SKM-1 treated with dmso at 0.1 percent for 144 hours (cell line): ENCODE measurements around the gene SH3PXD2B.

Experiments used
- DNase-seq: peaks from one replicate; lab custom pipeline; 2025; ENCODE audit not compliant: unreplicated experiment; lab: John Stamatoyannopoulos, UW

Gene SH3PXD2B

DNA sequence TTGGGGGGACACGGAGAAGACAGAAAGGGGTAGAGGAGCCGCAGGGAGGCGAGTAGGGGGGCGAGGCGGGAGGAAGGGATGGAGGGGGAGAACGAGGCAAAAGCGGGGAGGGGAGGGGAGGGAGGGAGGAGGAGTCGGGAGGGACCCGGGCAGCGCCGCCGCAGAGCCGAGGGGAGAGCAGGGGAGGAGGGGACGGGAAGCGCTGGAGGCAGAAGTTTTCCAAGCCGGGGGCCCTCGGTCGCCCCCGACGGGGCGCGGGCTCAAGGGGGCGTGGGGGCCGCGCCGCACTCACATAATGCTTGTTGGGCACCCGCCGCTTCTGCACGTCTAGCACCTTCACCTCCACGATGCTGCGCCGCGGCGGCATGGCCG, 353 bp downstream of the SH3PXD2B start:
- no peak for DNase-seq

DNA sequence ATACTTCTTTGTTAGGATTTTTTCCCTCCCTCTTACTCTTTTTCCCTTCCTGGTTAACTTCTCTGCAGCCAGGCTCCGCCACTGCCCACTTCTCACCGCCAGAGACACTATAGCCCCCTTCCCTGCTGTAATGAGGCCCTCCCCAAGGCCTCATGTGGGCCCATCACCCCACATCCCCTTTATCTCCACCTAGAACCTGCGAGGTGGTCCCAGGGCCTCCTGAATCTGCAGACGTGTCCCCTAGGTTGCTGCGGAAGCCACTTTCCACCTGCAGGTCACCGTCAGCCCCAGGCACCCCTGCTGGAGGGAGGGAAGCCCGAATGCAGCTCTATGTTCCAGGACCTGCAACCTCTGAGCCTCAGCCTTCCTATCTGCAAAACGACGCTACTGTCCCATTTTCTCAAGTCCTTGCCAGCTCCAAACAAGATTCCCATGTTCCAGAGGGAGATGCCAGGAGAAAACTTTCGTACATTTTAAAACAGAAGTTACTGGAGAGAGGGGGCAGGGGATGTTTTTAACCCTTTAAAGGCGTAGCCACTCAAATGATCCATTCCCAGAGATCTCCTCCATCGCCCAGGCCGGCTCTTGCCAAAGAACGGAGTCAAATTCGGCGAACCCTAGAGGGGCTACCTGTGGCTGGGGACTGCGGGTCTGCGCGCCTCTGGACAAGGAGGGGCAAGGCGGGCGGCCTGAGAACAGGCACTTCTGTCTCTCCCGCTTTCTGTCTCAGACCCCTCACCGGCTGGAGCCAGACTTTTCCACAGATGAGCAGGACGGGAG, 929 bp downstream of the SH3PXD2B start:
- DNase-seq = no peak

DNA sequence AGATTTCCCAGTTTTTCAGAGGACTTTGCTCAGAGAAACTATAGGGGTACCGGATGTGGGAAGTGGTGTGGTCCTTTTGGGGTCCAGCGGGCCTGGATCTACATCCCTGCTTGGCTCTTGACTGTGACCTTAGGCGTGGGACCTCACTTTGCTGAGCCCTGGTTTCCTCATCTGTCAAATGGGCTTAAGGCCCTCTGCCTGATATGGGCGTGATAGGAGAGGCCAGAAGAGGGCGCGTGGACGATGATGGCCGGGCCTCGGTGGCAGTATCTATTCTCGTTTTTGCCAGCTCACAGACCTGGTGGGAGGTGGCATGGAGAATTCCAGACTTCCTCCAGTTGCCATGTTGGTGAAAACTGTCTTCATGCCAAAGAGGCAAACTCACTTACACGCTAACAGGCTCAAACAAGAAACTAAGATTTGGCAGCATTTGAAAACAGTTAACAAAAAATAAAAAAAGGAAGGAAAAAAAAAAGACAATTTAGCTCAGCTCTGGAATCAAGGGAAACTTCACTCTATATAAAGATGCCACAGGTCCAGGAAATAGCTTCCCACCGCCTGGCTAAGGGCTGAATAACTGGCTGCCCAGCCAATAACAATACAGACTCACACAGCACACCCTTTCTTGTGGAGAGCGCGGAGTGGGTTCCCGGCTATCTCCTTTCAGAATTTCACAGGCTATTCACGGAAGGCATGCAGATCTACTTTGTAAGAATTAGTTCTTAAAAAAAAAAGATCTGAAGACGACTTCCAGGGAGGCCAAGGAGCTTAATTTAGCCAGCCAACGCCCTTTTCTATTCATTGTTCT, 1.7 kb downstream of the SH3PXD2B start:
- DNase-seq = no peak

- DNase-seq = no peak
Observed at GRCh38 chr5:172451771-172452197, 2.5 kb downstream of the SH3PXD2B start.

DNA sequence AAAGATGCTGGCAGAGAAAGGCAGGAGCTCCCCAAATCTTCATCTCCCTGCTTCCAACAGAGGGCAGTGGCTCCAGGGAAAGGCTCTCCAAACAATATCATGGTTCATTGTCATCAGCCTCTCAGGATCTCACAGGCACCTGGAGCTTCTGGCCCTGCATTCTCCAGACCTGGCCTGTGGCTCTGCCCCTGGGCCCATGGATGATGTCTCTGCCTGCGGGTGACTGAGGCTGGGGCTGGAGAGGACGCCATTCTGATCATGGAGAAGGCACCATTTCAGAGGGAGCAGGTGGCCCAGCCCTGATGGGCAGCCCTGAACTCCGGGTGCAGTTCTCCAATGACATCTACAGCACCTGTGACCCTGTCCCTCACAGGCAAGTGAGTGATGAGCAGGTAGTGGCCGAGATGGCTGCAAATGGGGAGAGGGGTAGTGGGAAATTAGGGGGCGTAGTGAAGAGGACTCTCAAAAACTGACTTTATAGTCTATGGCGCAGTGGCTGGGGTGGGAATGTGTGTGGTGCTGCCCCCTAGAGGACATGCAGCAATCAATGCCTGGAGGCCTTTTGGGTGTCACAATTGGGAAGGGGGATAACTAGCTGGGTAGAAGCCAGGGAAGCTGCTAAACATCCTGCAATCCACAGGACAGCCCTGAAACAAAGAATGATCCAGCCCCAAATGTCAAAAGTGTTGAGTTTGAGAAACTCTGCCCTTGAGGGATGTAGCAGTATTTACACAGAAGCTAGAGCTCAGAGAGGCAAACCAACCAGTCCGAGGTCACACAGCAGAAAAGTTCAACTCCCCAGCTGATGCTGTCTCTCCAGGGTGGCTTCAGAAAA, 3.2 kb downstream of the SH3PXD2B start:
- DNase-seq = no peak

DNA sequence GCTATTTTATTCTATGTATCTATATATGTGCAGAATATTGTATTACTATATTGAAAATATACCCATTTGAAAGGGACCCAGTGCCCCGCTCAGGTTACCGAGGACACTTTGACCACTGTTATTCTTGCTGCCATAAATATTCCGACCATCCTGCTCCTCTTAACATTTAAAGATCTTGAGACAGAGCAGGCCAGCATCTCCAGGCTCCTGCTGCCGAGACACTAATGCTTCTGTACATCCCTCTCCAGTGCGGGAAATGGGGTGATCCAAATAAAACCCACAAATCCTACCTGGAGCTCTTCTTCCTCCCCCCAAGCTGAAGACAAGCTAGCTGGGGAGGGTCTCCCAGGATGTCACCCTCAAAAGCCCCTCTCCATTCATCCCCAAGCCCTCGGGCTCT, 3.9 kb downstream of the SH3PXD2B start:
- no peak for DNase-seq

- no peak for DNase-seq
Observed at GRCh38 chr5:172448999-172449398, 5.3 kb downstream of the SH3PXD2B start.

- DNase-seq = no peak
Observed at GRCh38 chr5:172447646-172448365, 6.5 kb downstream of the SH3PXD2B start.

- no peak for DNase-seq
Observed at GRCh38 chr5:172446336-172447051, 7.8 kb downstream of the SH3PXD2B start.

- DNase-seq = no peak
Observed at GRCh38 chr5:172445866-172446265, 8.5 kb downstream of the SH3PXD2B start.

- no peak for DNase-seq
Observed at GRCh38 chr5:172444626-172445365, 9.5 kb downstream of the SH3PXD2B start.

- DNase-seq = no peak
Observed at GRCh38 chr5:172444110-172444510, 10.2 kb downstream of the SH3PXD2B start.

DNA sequence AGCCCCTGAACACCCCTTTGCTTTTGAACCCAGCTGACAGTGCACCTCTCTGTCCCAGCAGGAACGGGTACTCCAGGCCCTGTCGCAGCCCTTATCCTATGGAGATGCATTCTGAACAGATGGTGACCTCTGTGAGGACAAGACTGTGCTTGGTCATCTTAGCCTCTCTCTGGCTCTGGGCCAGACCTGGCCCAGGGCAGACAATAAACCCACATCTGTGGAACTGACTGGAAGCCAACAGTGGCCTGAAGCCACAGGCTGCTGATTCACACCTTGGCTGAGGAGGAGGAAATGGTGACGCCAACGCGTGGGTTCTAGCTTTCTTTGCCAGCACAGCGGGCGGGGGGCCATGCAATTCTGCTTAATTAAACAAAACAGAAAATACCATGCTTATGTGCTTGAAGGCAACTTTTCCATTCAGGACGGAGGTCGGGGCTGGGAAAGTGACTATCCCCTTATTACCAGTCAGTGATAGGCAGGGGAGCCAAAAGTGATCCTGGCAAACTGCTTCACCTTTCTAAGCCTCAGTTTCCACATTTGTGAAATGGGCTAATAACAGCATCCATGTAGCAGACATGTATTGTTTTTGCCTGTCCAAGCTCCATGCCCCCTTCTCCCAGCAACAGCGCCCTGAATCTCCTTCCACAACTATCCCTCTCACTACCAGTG, 10.8 kb downstream of the SH3PXD2B start:
- no peak for DNase-seq

GRCh38 chr5:172442592-172442991, 11.7 kb downstream of the SH3PXD2B start:
- DNase-seq = no peak

GRCh38 chr5:172441262-172441751, 13.0 kb downstream of the SH3PXD2B start:
- no peak for DNase-seq

DNA sequence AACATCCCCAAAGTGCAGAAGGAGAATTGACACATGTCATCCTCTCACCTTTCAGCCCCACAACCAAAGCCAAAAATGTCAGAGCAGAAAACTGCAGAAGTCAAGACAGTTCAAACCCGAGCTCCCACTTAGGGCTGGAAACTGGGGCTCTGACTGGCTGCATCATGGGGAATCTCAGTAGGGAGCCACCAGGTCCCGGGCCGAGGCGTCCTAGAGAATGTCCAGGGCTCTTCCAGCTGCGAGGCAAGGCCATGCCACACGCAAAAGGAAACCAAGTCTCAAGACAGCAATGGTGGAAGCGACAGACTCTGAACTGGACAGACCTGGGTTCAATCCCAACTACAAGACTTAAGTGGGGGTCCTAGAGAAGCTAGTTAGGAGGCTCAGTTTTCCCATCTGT, 13.8 kb downstream of the SH3PXD2B start:
- no peak for DNase-seq

- no peak for DNase-seq
Observed at GRCh38 chr5:172439785-172440477, 14.4 kb downstream of the SH3PXD2B start.

DNA sequence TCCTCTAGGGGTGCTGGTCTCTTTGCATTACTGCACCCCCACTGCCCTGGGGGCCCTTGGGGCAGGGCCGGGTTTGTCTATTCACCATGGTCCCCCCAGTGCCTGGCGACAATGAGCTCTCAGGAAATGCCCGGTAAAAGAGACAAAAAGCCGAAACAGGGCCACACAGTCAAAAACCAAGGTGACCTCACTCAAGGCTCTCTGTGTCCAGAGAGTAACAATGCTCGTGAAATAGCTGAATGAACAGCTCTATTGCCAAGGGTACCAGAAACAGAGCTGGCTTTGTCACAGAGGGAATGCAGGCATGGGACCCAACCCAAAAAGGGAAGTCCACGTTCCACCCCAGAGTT, 16.0 kb downstream of the SH3PXD2B start:
- DNase-seq = no peak
